ENCODE data around the gene ESRRG.
"Not testable (repeated sequence)": the region's sequence is repeated elsewhere in the genome, so short reads cannot be mapped to it uniquely, and the experiment has no call there.

ESRRG gene

GRCh38 chr1:216563087-216563486 is 160.1 kb downstream of the ESRRG start:
- no peak for DNase-seq (ENCODE audit: low spot score)

- DNase-seq (ENCODE audit: low spot score): no peak
These were observed 160.8 kb downstream of the ESRRG start for GRCh38 chr1:216562383-216562782.

- no peak for DNase-seq (ENCODE audit: low spot score)
These were observed 162.7 kb downstream of the ESRRG start for GRCh38 chr1:216560527-216560926.

GRCh38 chr1:216559359-216559758 is 163.9 kb downstream of the ESRRG start:
- DNase-seq (ENCODE audit: low spot score): no peak

- no peak for DNase-seq (ENCODE audit: low spot score)
These were observed 167.6 kb downstream of the ESRRG start for GRCh38 chr1:216555653-216556052.

- DNase-seq (ENCODE audit: low spot score): no peak
These were observed 168.3 kb downstream of the ESRRG start for GRCh38 chr1:216554934-216555333.

- no peak for DNase-seq (ENCODE audit: low spot score)
These were observed 169.5 kb downstream of the ESRRG start for GRCh38 chr1:216553766-216554165.

- no peak for DNase-seq (ENCODE audit: low spot score)
These were observed 170.2 kb downstream of the ESRRG start for GRCh38 chr1:216553040-216553439.

GRCh38 chr1:216549796-216550195 is 173.4 kb downstream of the ESRRG start:
- DNase-seq (ENCODE audit: low spot score): no peak

GRCh38 chr1:216542741-216543140 is 180.5 kb downstream of the ESRRG start:
- no peak for DNase-seq (ENCODE audit: low spot score)

- no peak for DNase-seq (ENCODE audit: low spot score)
These were observed 181.0 kb downstream of the ESRRG start for GRCh38 chr1:216542263-216542662.

GRCh38 chr1:216535751-216536150 is 187.5 kb downstream of the ESRRG start:
- no peak for DNase-seq (ENCODE audit: low spot score)

- DNase-seq (ENCODE audit: low spot score): no peak
These were observed 188.2 kb downstream of the ESRRG start for GRCh38 chr1:216535059-216535458.

- DNase-seq (ENCODE audit: low spot score): no peak
These were observed 189.5 kb downstream of the ESRRG start for GRCh38 chr1:216533776-216534175.

GRCh38 chr1:216532251-216532798 is 190.9 kb downstream of the ESRRG start:
- no peak for DNase-seq (ENCODE audit: low spot score)

GRCh38 chr1:216531263-216532239 is 191.7 kb downstream of the ESRRG start:
- no peak for DNase-seq (ENCODE audit: low spot score)

- DNase-seq (ENCODE audit: low spot score): not testable (repeated sequence)
These were observed 193.4 kb downstream of the ESRRG start for GRCh38 chr1:216529851-216530250.

- DNase-seq (ENCODE audit: low spot score): no peak
These were observed 194.4 kb downstream of the ESRRG start for GRCh38 chr1:216528816-216529215.

- no peak for DNase-seq (ENCODE audit: low spot score)
These were observed 199.6 kb downstream of the ESRRG start for GRCh38 chr1:216523449-216524190.

GRCh38 chr1:216523043-216523442 is 200.2 kb downstream of the ESRRG start:
- DNase-seq (ENCODE audit: low spot score): no peak

- DNase-seq (ENCODE audit: low spot score): no peak
These were observed 201.8 kb downstream of the ESRRG start for GRCh38 chr1:216521477-216521876.

GRCh38 chr1:216518844-216519627 is 204.2 kb downstream of the ESRRG start:
- no peak for DNase-seq (ENCODE audit: low spot score)
